Stomach (tissue), 9 donors: ENCODE measurements around the gene MED12L. TPM values are rescaled to one million over a fixed set of nuclear protein-coding genes. Genes with fewer than 3 reads are reported as not detected.

Experiments used
- DNase-seq, 2 donors: peaks; one replicate each; pipeline versions ENCODE4 v3.0.0 to v3.0.0-alpha.2; 2013 to 2019
- H3K27ac ChIP-seq, 5 donors: fragments of 200-600 bp in 4 of 5; sonication (generic) in 4 of 5; one replicate each; pipeline ENCODE4 v1.5.1; 2013 to 2019; ENCODE audit warnings: mild to moderate bottlenecking in 1 of 5, moderate library complexity in 1 of 5
- H3K27me3 ChIP-seq, 3 donors: fragments of 200-600 bp; sonication (generic); one replicate each; pipeline ENCODE4 v1.5.1; 2017 to 2019; ENCODE audit warnings: mixed run types in 1 of 3
- H3K36me3 ChIP-seq, 4 donors: fragments of 200-600 bp; sonication (generic); 1 replicate in 3 of 4; 2 replicates in 1 of 4; pipeline ENCODE4 v1.5.1; 2016 to 2019
- H3K4me1 ChIP-seq, 4 donors: fragments of 200-600 bp; sonication (generic); one replicate each; pipeline ENCODE4 v1.5.1; 2016 to 2019
- H3K4me3 ChIP-seq, 4 donors: fragments of 200-600 bp; sonication (generic) in 3 of 4; one replicate each; pipeline ENCODE4 v1.5.1; 2016 to 2019; ENCODE audit warnings: mild to moderate bottlenecking in 1 of 4
- H3K9me3 ChIP-seq, 4 donors: fragments of 200-600 bp; sonication (generic); one replicate each; pipeline ENCODE4 v1.5.1; 2016 to 2019
- CTCF ChIP-seq, 7 experiments: fragments of 450-650 bp in 4 of 7; fragments of 200-600 bp in 3 of 7; sonication (generic) in 3 of 7; IDR thresholded peaks; one replicate each; pipeline ENCODE4 v1.5.1; 2016 to 2019; ENCODE audit warnings: antibody characterized with exemption in 7 of 7, control low read depth in 2 of 7, mild to moderate bottlenecking in 1 of 7
- EP300 ChIP-seq: sonication (generic); formaldehyde crosslinking; IDR thresholded peaks from one replicate; pipeline ENCODE4 v1.6.1; 2017; ENCODE audit warnings: antibody characterized with exemption
- POLR2A ChIP-seq, 4 donors: fragments of 450-650 bp; IDR thresholded peaks; one replicate each; pipeline ENCODE4 v1.6.1; 2016; ENCODE audit warnings: antibody characterized with exemption in 4 of 4, control low read depth in 2 of 4, mild to moderate bottlenecking in 1 of 4, moderate library complexity in 1 of 4
- POLR2AphosphoS5 ChIP-seq, 3 donors: sonication (generic); formaldehyde crosslinking; IDR thresholded peaks; one replicate each; pipeline ENCODE4 v1.6.1; 2016; ENCODE audit warnings: antibody characterized with exemption in 3 of 3
- WGBS, 5 donors: extraction: QIAGEN DNeasy Blood & Tissue Kit in 3 of 5; methylation state at CpG; one replicate each; pipeline versions ENCODE4 v1.1.5 to v1.1.7; 2013 to 2018; 5-methylcytosine and 5-hydroxymethylcytosine counted together
- intact Hi-C: fragments of 100-400 bp; cut with DNase I; formaldehyde crosslinking; loops from one replicate; pipeline ENCODE4 v1.15.1; 2023; ENCODE audit warnings: low total_unique reads
- polyA plus RNA-seq, 3 donors: library from polyadenylated mRNA; stranded (reverse); fragments of 200-250 nt; gene quantifications; one replicate each; pipeline ENCODE4 v1.2.3, GENCODE V29; 2013
- total RNA-seq, 5 donors: library from RNA; depleted of rRNA; stranded (reverse); fragments of >200 nt; gene quantifications; one replicate each; pipeline versions ENCODE4 v1.1.0 to v1.2.3, GENCODE V29; 2014 to 2016
- donor health status: healthy with polysubstance abuse.
- donor health status: Bipolar disorder and iron deficiency.
- donor health status: healthy.

Gene MED12L
- total and polyA plus RNA-seq, 8 donors = 0.06 to 2.9 (median 0.36) TPM; not detected in 2

GRCh38 chr3:151047636-151048035 lies 37.8 kb upstream of the MED12L start:
- no peak for TF ChIP-seq POLR2A (IDR thresholded peaks at IDR 0.05)
- no peak for TF ChIP-seq EP300
- no peak for TF ChIP-seq POLR2AphosphoS5 (IDR thresholded peaks at IDR 0.05)
- TF ChIP-seq CTCF (IDR thresholded peaks at IDR 0.05) = no peak
- no peak overlapping the region for H3K27ac ChIP-seq

GRCh38 chr3:151051533-151051932 lies 33.9 kb upstream of the MED12L start:
- no peak for DNase-seq

More at GRCh38 chr3:151047636-151048035, 37.8 kb upstream of the MED12L start:
- no peak overlapping the region for H3K4me3 ChIP-seq
- DNase-seq = peak in 1 of 2 donors; percentile 7
- intact Hi-C loops = no loop called here
- H3K36me3 ChIP-seq = no peaks in the 10 kb centered on the region
- no peaks in the 10 kb centered on the region for H3K4me1 ChIP-seq
- H3K9me3 ChIP-seq = no peaks in the 10 kb centered on the region
- no peaks in the 10 kb centered on the region for H3K27me3 ChIP-seq

GRCh38 chr3:151052346-151052745 lies 33.1 kb upstream of the MED12L start:
- H3K9me3 ChIP-seq = no peaks in the 10 kb centered on the region
- no peak for DNase-seq
- WGBS, 5 donors = 65 to 89% (median 84%) methylated on average over 4 of the region's 4 CpGs

More at GRCh38 chr3:151051533-151051932, 33.9 kb upstream of the MED12L start:
- no peak overlapping the region for H3K27ac ChIP-seq
- 76 to 97% (median 89%) methylated on average over 1 of the region's 1 CpG for WGBS, 5 donors
- TF ChIP-seq POLR2AphosphoS5 (IDR thresholded peaks at IDR 0.05) = no peak
- TF ChIP-seq CTCF (IDR thresholded peaks at IDR 0.05) = no peak
- TF ChIP-seq EP300 = no peak
- TF ChIP-seq POLR2A (IDR thresholded peaks at IDR 0.05) = no peak
- intact Hi-C loops = no loop called here
- H3K9me3 ChIP-seq = no peaks in the 10 kb centered on the region
- H3K4me1 ChIP-seq = no peaks in the 10 kb centered on the region
- H3K4me3 ChIP-seq = no peak overlapping the region
- H3K27me3 ChIP-seq = no peaks in the 10 kb centered on the region
- H3K36me3 ChIP-seq = no peaks in the 10 kb centered on the region

GRCh38 chr3:151052756-151053155 lies 32.7 kb upstream of the MED12L start:
- H3K36me3 ChIP-seq = no peaks in the 10 kb centered on the region
- H3K4me1 ChIP-seq = no peaks in the 10 kb centered on the region
- intact Hi-C loops = no loop called here
- H3K27ac ChIP-seq = no peak overlapping the region
- TF ChIP-seq POLR2AphosphoS5 (IDR thresholded peaks at IDR 0.05) (no peak), EP300 (no peak), POLR2A (IDR thresholded peaks at IDR 0.05) (no peak), CTCF (IDR thresholded peaks at IDR 0.05) (no peak)
- H3K4me3 ChIP-seq = no peak overlapping the region
- WGBS, 5 donors = 77 to 91% (median 84%) methylated on average over 3 of the region's 3 CpGs
- no peak for DNase-seq
- no peaks in the 10 kb centered on the region for H3K27me3 ChIP-seq
- H3K9me3 ChIP-seq = no peaks in the 10 kb centered on the region

More at GRCh38 chr3:151052346-151052745, 33.1 kb upstream of the MED12L start:
- TF ChIP-seq EP300 (no peak), CTCF (IDR thresholded peaks at IDR 0.05) (no peak), POLR2AphosphoS5 (IDR thresholded peaks at IDR 0.05) (no peak), POLR2A (IDR thresholded peaks at IDR 0.05) (no peak)
- H3K4me3 ChIP-seq = no peak overlapping the region
- H3K36me3 ChIP-seq = no peaks in the 10 kb centered on the region
- no peak overlapping the region for H3K27ac ChIP-seq
- intact Hi-C loops = no loop called here
- H3K27me3 ChIP-seq = no peaks in the 10 kb centered on the region
- H3K4me1 ChIP-seq = no peaks in the 10 kb centered on the region
